OCI-LY7 (cell line): ENCODE results near the gene NDUFA8. TPM values are rescaled to one million over a fixed set of nuclear protein-coding genes. Genes with fewer than 3 reads are reported as not detected.

Source experiments
- BruUV-seq: library from RNA; stranded (reverse); fragments of 400-500 nt; replicated peaks from 2 replicates; lab custom pipeline; 2021; lab: Mats Ljungman, UMichigan
- CTCF ChIA-PET: fragments of 300-600 bp; sonication (Branson Sonifier 250); formaldehyde crosslinking; loops from one replicate; lab custom pipeline; 2022; ENCODE audit warnings: antibody characterized with exemption; ENCODE audit not compliant: unreplicated experiment; lab: Charles Lee
- POLR2A ChIA-PET: fragments of 300-600 bp; sonication (Branson Sonifier 250); formaldehyde crosslinking; loops from one replicate; lab custom pipeline; 2022; ENCODE audit warnings: antibody characterized with exemption; lab: Charles Lee
- DNase-seq: peaks from one replicate; pipeline ENCODE4 v3.0.0-alpha.2; 2015; ENCODE audit warnings: low spot score
- H2AFZ ChIP-seq: fragments of 200-600 bp; sonication (generic), shearing (Covaris generic); 2 replicates; pipeline ENCODE4 v1.6.1; 2014; ENCODE audit warnings: mild to moderate bottlenecking, antibody characterized with exemption, low read length, moderate library complexity
- H3K27ac ChIP-seq: fragments of 200-600 bp; sonication (generic); 2 replicates; pipeline ENCODE4 v1.5.1; 2014; ENCODE audit warnings: mixed run types, low read depth, mild to moderate bottlenecking, moderate library complexity, low read length, inconsistent platforms; ENCODE audit not compliant: poor library complexity, severe bottlenecking
- H3K36me3 ChIP-seq: fragments of 200-600 bp; sonication (generic); 2 replicates; pipeline ENCODE4 v1.6.1; 2014; ENCODE audit warnings: mild to moderate bottlenecking, antibody characterized with exemption, low read length, moderate library complexity, mixed read lengths; ENCODE audit not compliant: insufficient read depth
- H3K4me1 ChIP-seq: fragments of 200-600 bp; sonication (generic); 2 replicates; pipeline ENCODE4 v1.5.1; 2014; ENCODE audit warnings: mild to moderate bottlenecking, low read length; ENCODE audit not compliant: insufficient read depth, poor library complexity, severe bottlenecking
- H3K4me2 ChIP-seq: fragments of 200-600 bp; sonication (generic); 2 replicates; pipeline ENCODE4 v1.6.1; 2014; ENCODE audit warnings: mild to moderate bottlenecking, low read length
- H3K4me3 ChIP-seq: fragments of 200-600 bp; sonication (generic); 2 replicates; pipeline ENCODE4 v1.5.1; 2014; ENCODE audit warnings: mild to moderate bottlenecking, low read depth, low read length; ENCODE audit not compliant: poor library complexity, severe bottlenecking
- H3K79me2 ChIP-seq: fragments of 200-600 bp; sonication (generic); 2 replicates; pipeline ENCODE4 v1.6.1; 2016; ENCODE audit warnings: low read depth, mild to moderate bottlenecking, low read length, moderate library complexity, mixed read lengths; ENCODE audit not compliant: insufficient read depth
- H3K9me2 ChIP-seq: fragments of 200-600 bp; sonication (generic); 2 replicates; pipeline ENCODE4 v1.6.1; 2016; ENCODE audit warnings: mild to moderate bottlenecking, low read length, mixed read lengths; ENCODE audit not compliant: insufficient read depth
- H3K9me3 ChIP-seq: fragments of 200-600 bp; sonication (generic); 2 replicates; pipeline ENCODE4 v1.6.1; 2014; ENCODE audit warnings: mild to moderate bottlenecking, mixed run types, low read length, mixed read lengths
- H4K20me1 ChIP-seq: fragments of 200-600 bp; sonication (generic); 2 replicates; pipeline ENCODE4 v1.6.1; 2014; ENCODE audit warnings: mild to moderate bottlenecking, antibody characterized with exemption, low read length, moderate library complexity, mixed read lengths; ENCODE audit not compliant: insufficient read depth
- CTCF ChIP-seq: fragments of 200-600 bp; sonication (generic); conservative IDR thresholded peaks from 2 replicates; pipeline ENCODE4 v1.5.1; 2014; ENCODE audit warnings: mild to moderate bottlenecking, antibody characterized with exemption, low read length, moderate library complexity, mixed read lengths
- EZH2phosphoT487 ChIP-seq: fragments of 200-600 bp; sonication (generic); IDR thresholded peaks from 2 replicates; pipeline ENCODE4 v1.6.1; 2018; ENCODE audit warnings: low read depth, borderline replicate concordance, mild to moderate bottlenecking, mixed run types, antibody characterized with exemption, low read length, moderate library complexity, mixed read lengths
- intact Hi-C: fragments of 100-400 bp; cut with micrococcal nuclease; formaldehyde crosslinking; loops from one replicate; pipeline ENCODE4 v1.10.0; 2022; ENCODE audit not compliant: unreplicated experiment
- total RNA-seq, 2 experiments: library from RNA; depleted of rRNA in 1 of 2; stranded (reverse); fragments of >200 nt in 1 of 2; shearing (Covaris generic) in 1 of 2; gene quantifications; 2 replicates each; pipeline ENCODE4 v1.2.3, GENCODE V29; 2014 to 2022

NDUFA8 gene
- total RNA-seq, 2 experiments from 2014 or later = 24.2 to 51.0 TPM

- POLR2A ChIA-PET = no interaction called here
- H2AFZ ChIP-seq = no peak overlapping the region
- no peaks in the 10 kb centered on the region for H4K20me1 ChIP-seq
- no peaks in the 10 kb centered on the region for H3K4me1 ChIP-seq
- H3K27ac ChIP-seq = no peak overlapping the region
- CTCF ChIA-PET = no interaction called here
- H3K9me3 ChIP-seq = no peaks in the 10 kb centered on the region
- H3K4me2 ChIP-seq = no peak overlapping the region
- DNase-seq = no peak
- no peaks in the 10 kb centered on the region for H3K79me2 ChIP-seq
- no peaks in the 10 kb centered on the region for H3K36me3 ChIP-seq
- BruUV-seq = no TSS peak
- TF ChIP-seq EZH2phosphoT487 (no peak), CTCF (no peak)
- H3K4me3 ChIP-seq = no peak overlapping the region
- intact Hi-C loops = no loop called here
- no peaks in the 10 kb centered on the region for H3K9me2 ChIP-seq
Measured at GRCh38 chr9:122112238-122112637, 47.3 kb downstream of the NDUFA8 start.

- H3K4me2 ChIP-seq = no peak overlapping the region
- no peak overlapping the region for H2AFZ ChIP-seq
- H3K9me2 ChIP-seq = no peaks in the 10 kb centered on the region
- no peaks in the 10 kb centered on the region for H3K4me1 ChIP-seq
- intact Hi-C loops = no loop called here
- ChIA-PET CTCF (no interaction called here), POLR2A (no interaction called here)
- H3K79me2 ChIP-seq = no peaks in the 10 kb centered on the region
- BruUV-seq = no TSS peak
- TF ChIP-seq CTCF (no peak), EZH2phosphoT487 (no peak)
- no peaks in the 10 kb centered on the region for H3K9me3 ChIP-seq
- no peak overlapping the region for H3K4me3 ChIP-seq
- no peaks in the 10 kb centered on the region for H3K36me3 ChIP-seq
- no peaks in the 10 kb centered on the region for H4K20me1 ChIP-seq
- no peak for DNase-seq
- H3K27ac ChIP-seq = no peak overlapping the region
Measured at GRCh38 chr9:122111413-122112085, 48.0 kb downstream of the NDUFA8 start.

- DNase-seq = no peak
- Histone ChIP-seq H3K9me3 (no peaks in the 10 kb centered on the region), H3K4me1 (no peaks in the 10 kb centered on the region), H2AFZ (no peak overlapping the region), H3K36me3 (no peaks in the 10 kb centered on the region), H3K9me2 (no peaks in the 10 kb centered on the region), H3K79me2 (no peaks in the 10 kb centered on the region), H3K4me3 (no peak overlapping the region), H4K20me1 (no peaks in the 10 kb centered on the region), H3K27ac (no peak overlapping the region), H3K4me2 (no peak overlapping the region)
- BruUV-seq = no TSS peak
- CTCF ChIA-PET = interaction anchor here (0.8 kb wide), 1 partner anchor 11 kb away, joined by 4 read pairs; no protein-coding TSS in a partner anchor
- no peak for TF ChIP-seq CTCF
- TF ChIP-seq EZH2phosphoT487 = no peak
- POLR2A ChIA-PET = no interaction called here
- intact Hi-C loops = no loop called here
Measured at GRCh38 chr9:122110100-122110833, 49.3 kb downstream of the NDUFA8 start.
